ENCODE data around the gene TMEM138. TPM values are rescaled to one million over a fixed set of nuclear protein-coding genes. Genes with fewer than 3 reads are reported as not detected.

TMEM138 gene
- total RNA-seq, 1 donor from 2014 or later = 49.2 TPM

- Mint-ChIP-seq H3K36me3 (peaks cover 11% of the 10 kb centered on the region), H3K27ac (no peak overlapping the region), H3K27me3 (ENCODE audit: low read depth) (no peaks in the 10 kb centered on the region), H3K4me3 (no peak overlapping the region), H3K9me3 (no peaks in the 10 kb centered on the region), H3K4me1 (peaks cover 10% of the 10 kb centered on the region)
- TF ChIP-seq CTCF (IDR thresholded peaks at IDR 0.05; ENCODE audit: unreplicated experiment) = no peak
- no peak for DNase-seq (ENCODE audit: low spot score in 2 of 2, unreplicated experiment in 2 of 2)
Observed at GRCh38 chr11:61356706-61357105, 5.5 kb upstream of the TMEM138 start.

- DNase-seq (ENCODE audit: low spot score in 2 of 2, unreplicated experiment in 2 of 2) = no peak
- no peak for TF ChIP-seq CTCF (IDR thresholded peaks at IDR 0.05; ENCODE audit: unreplicated experiment)
- Mint-ChIP-seq H3K27me3 (ENCODE audit: low read depth) (no peaks in the 10 kb centered on the region), H3K9me3 (no peaks in the 10 kb centered on the region), H3K27ac (no peak overlapping the region), H3K36me3 (peaks cover 11% of the 10 kb centered on the region), H3K4me1 (peaks cover 13% of the 10 kb centered on the region), H3K4me3 (no peak overlapping the region)
Observed at GRCh38 chr11:61357233-61357893, 4.8 kb upstream of the TMEM138 start.

- Mint-ChIP-seq H3K4me3 (no peak overlapping the region), H3K4me1 (peaks cover 18% of the 10 kb centered on the region), H3K27me3 (ENCODE audit: low read depth) (no peaks in the 10 kb centered on the region), H3K27ac (no peak overlapping the region), H3K36me3 (peaks cover 8% of the 10 kb centered on the region), H3K9me3 (no peaks in the 10 kb centered on the region)
- TF ChIP-seq CTCF (IDR thresholded peaks at IDR 0.05; ENCODE audit: unreplicated experiment) = no peak
- DNase-seq (ENCODE audit: low spot score in 2 of 2, unreplicated experiment in 2 of 2) = no peak
Observed at GRCh38 chr11:61357894-61358239, 4.3 kb upstream of the TMEM138 start.

- Mint-ChIP-seq H3K4me1 (peaks cover 25% of the 10 kb centered on the region), H3K27ac (no peak overlapping the region), H3K36me3 (peaks cover 2% of the 10 kb centered on the region), H3K4me3 (no peak overlapping the region), H3K9me3 (no peaks in the 10 kb centered on the region), H3K27me3 (ENCODE audit: low read depth) (no peaks in the 10 kb centered on the region)
- TF ChIP-seq CTCF (IDR thresholded peaks at IDR 0.05; ENCODE audit: unreplicated experiment) = no peak
- no peak for DNase-seq (ENCODE audit: low spot score in 2 of 2, unreplicated experiment in 2 of 2)
Observed at GRCh38 chr11:61358566-61358965, 3.6 kb upstream of the TMEM138 start.

- no peak overlapping the region for H3K27ac Mint-ChIP-seq
- no peak for TF ChIP-seq CTCF (IDR thresholded peaks at IDR 0.05; ENCODE audit: unreplicated experiment)
- H3K4me3 Mint-ChIP-seq = no peak overlapping the region
Observed at GRCh38 chr11:61359516-61359915, 2.7 kb upstream of the TMEM138 start.

More at GRCh38 chr11:61359516-61359915, 2.7 kb upstream of the TMEM138 start:
- Mint-ChIP-seq H3K36me3 (peaks cover 2% of the 10 kb centered on the region), H3K27me3 (ENCODE audit: low read depth) (no peaks in the 10 kb centered on the region), H3K9me3 (no peaks in the 10 kb centered on the region), H3K4me1 (peaks cover 27% of the 10 kb centered on the region)
- DNase-seq (ENCODE audit: low spot score in 2 of 2, unreplicated experiment in 2 of 2) = no peak
